ENCODE results near the gene RBPMS2.

DNA sequence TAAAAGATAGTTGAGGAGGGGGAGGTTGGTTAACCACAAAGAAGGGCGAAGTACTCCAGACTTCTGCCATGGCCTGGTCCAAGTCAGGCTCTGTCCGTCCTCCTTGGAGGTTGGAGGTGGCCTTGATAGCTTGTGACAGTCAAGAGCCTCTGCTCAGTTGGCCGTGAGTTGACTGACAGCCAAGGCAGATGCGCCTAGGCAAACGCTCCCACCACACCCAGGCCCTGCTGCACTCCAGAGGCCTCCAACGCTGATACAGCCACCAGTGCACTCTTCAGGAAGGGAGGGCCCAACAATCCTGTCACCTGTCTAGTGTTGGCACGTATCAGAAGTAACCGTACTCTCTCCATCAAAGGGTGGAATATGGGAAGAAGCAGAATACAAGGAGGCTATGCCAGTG, 9.3 kb downstream of the RBPMS2 start:
- TF ChIP-seq, protein P1, sequence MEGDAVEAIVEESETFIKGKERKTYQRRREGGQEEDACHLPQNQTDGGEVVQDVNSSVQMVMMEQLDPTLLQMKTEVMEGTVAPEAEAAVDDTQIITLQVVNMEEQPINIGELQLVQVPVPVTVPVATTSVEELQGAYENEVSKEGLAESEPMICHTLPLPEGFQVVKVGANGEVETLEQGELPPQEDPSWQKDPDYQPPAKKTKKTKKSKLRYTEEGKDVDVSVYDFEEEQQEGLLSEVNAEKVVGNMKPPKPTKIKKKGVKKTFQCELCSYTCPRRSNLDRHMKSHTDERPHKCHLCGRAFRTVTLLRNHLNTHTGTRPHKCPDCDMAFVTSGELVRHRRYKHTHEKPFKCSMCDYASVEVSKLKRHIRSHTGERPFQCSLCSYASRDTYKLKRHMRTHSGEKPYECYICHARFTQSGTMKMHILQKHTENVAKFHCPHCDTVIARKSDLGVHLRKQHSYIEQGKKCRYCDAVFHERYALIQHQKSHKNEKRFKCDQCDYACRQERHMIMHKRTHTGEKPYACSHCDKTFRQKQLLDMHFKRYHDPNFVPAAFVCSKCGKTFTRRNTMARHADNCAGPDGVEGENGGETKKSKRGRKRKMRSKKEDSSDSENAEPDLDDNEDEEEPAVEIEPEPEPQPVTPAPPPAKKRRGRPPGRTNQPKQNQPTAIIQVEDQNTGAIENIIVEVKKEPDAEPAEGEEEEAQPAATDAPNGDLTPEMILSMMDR (IDR thresholded peaks at IDR 0.05): no peak
- no peak for TF ChIP-seq POLR2A (IDR thresholded peaks at IDR 0.05)
